B cell (primary cell): ENCODE results near the gene DGKE. TPM values are rescaled to one million over a fixed set of nuclear protein-coding genes. Genes with fewer than 3 reads are reported as not detected.

Experiments used
- ATAC-seq: fragments of 200-7000 bp; cut with Tn5 transposase; one replicate; pipeline ENCODE4 v1.10.0; 2021; ENCODE audit warnings: low read depth, mild to moderate bottlenecking, moderate number of reproducible peaks, moderate library complexity
- CTCF ChIA-PET: fragments of 350-600 bp; sonication (Branson Sonifier 250); formaldehyde crosslinking; loops from one replicate; lab custom pipeline; 2021; ENCODE audit warnings: antibody characterized with exemption, inconsistent platforms; lab: Charles Lee
- POLR2A ChIA-PET: fragments of 350-600 bp; sonication (Branson Sonifier 250); formaldehyde crosslinking; loops from one replicate; lab custom pipeline; 2021; ENCODE audit warnings: antibody characterized with exemption; lab: Charles Lee
- DNase-seq: peaks from one replicate; pipeline ENCODE4 v3.0.0; 2013
- H2AFZ ChIP-seq: 2 replicates; pipeline ENCODE4 v1.6.1; 2012; ENCODE audit warnings: mild to moderate bottlenecking, low read depth, low read length; ENCODE audit not compliant: insufficient read depth, poor library complexity, severe bottlenecking
- H3K27ac ChIP-seq, 2 donors: 1 replicate in 1 of 2; 2 replicates in 1 of 2; pipeline ENCODE4 v1.5.1; 2012 to 2013; ENCODE audit warnings: low read length in 2 of 2, mild to moderate bottlenecking in 2 of 2, moderate library complexity in 1 of 2
- H3K27me3 ChIP-seq, 4 experiments: fragments of 200-600 bp in 1 of 4; sonication (generic) in 1 of 4; replicated peaks in 1 of 4; 1 replicate in 2 of 4; 2 replicates in 2 of 4; pipeline versions ENCODE4 v1.6.1 to v1.7.0; 2013 to 2016; ENCODE audit warnings: low read length in 3 of 4, mild to moderate bottlenecking in 2 of 4, mixed read lengths in 1 of 4, moderate library complexity in 1 of 4; ENCODE audit not compliant: insufficient read depth in 4 of 4, control insufficient read depth in 3 of 4; ENCODE audit errors: control extremely low read depth in 1 of 4
- H3K36me3 ChIP-seq, 2 experiments: replicated peaks in 1 of 2; 1 replicate in 1 of 2; 2 replicates in 1 of 2; pipeline versions ENCODE4 v1.6.1 to v1.7.1; 2013; ENCODE audit warnings: low read length in 1 of 2; ENCODE audit not compliant: insufficient read depth in 2 of 2, control insufficient read depth in 1 of 2; ENCODE audit errors: control extremely low read depth in 1 of 2, extremely low read depth in 1 of 2
- H3K4me1 ChIP-seq, 2 donors: fragments of 200-600 bp in 1 of 2; sonication (generic) in 1 of 2; 1 replicate in 1 of 2; 2 replicates in 1 of 2; pipeline versions ENCODE4 v1.5.1 to v1.6.1; 2013 to 2017; ENCODE audit warnings: low read length in 2 of 2; ENCODE audit not compliant: control insufficient read depth in 2 of 2, insufficient read depth in 2 of 2
- H3K4me2 ChIP-seq: replicated peaks from 2 replicates; pipeline ENCODE3; 2012; ENCODE audit warnings: mild to moderate bottlenecking, low read depth, low read length; ENCODE audit not compliant: poor library complexity, severe bottlenecking
- H3K4me3 ChIP-seq, 5 experiments: fragments of 200-600 bp in 1 of 5; sonication (generic) in 1 of 5; 1 replicate in 3 of 5; 2 replicates in 2 of 5; pipeline versions ENCODE4 v1.5.1 to v1.7.0; 2011 to 2016; ENCODE audit warnings: low read length in 4 of 5, mild to moderate bottlenecking in 4 of 5, low read depth in 2 of 5, control low read depth in 1 of 5, moderate library complexity in 1 of 5; ENCODE audit not compliant: insufficient read depth in 1 of 5; ENCODE audit errors: control extremely low read depth in 1 of 5, extremely low read depth in 1 of 5
- H3K79me2 ChIP-seq: fragments of 200-600 bp; sonication (generic); one replicate; pipeline ENCODE4 v1.6.0; 2016; ENCODE audit warnings: low read length; ENCODE audit not compliant: control insufficient read depth, insufficient read depth
- H3K9ac ChIP-seq: fragments of 200-600 bp; sonication (generic); 2 replicates; pipeline ENCODE4 v1.6.1; 2017; ENCODE audit warnings: mild to moderate bottlenecking, low read length, moderate library complexity
- H3K9me3 ChIP-seq, 3 donors: one replicate each; pipeline versions ENCODE4 v1.6.1 to v1.7.1; 2013; ENCODE audit warnings: low read length in 2 of 3; ENCODE audit not compliant: control insufficient read depth in 2 of 3, insufficient read depth in 1 of 3; ENCODE audit errors: control extremely low read depth in 1 of 3
- H4K20me1 ChIP-seq: 2 replicates; pipeline ENCODE4 v1.6.0; 2012; ENCODE audit warnings: mild to moderate bottlenecking, low read length; ENCODE audit not compliant: insufficient read depth, control insufficient read depth, poor library complexity, severe bottlenecking
- H3K27ac Mint-ChIP-seq: one replicate; pipeline ENCODE4 v1.8.0; 2021; ENCODE audit warnings: mixed read lengths
- H3K27me3 Mint-ChIP-seq: one replicate; pipeline ENCODE4 v1.8.0; 2021; ENCODE audit warnings: mixed read lengths
- H3K4me1 Mint-ChIP-seq: one replicate; pipeline ENCODE4 v1.8.0; 2021; ENCODE audit warnings: mixed read lengths
- H3K4me3 Mint-ChIP-seq: one replicate; pipeline ENCODE4 v1.8.0; 2021; ENCODE audit warnings: mixed read lengths
- H3K9me3 Mint-ChIP-seq: one replicate; pipeline ENCODE4 v1.8.0; 2022; ENCODE audit warnings: mixed read lengths; ENCODE audit not compliant: insufficient read depth
- EZH2 ChIP-seq: IDR thresholded peaks from 2 replicates; pipeline ENCODE4 v1.6.1; 2012; ENCODE audit warnings: borderline replicate concordance, low read depth, mild to moderate bottlenecking, moderate library complexity, low read length; ENCODE audit not compliant: insufficient read depth, poor library complexity, severe bottlenecking
- WGBS: methylation state at CpG from one replicate; pipeline ENCODE4 v1.1.5; 2013; ENCODE audit warnings: missing lambda C conversion rate; ENCODE audit not compliant: insufficient coverage; 5-methylcytosine and 5-hydroxymethylcytosine counted together
- intact Hi-C: fragments of 100-400 bp; cut with micrococcal nuclease; formaldehyde crosslinking; loops from one replicate; pipeline ENCODE4 v1.10.0; 2022
- polyA plus RNA-seq: library from polyadenylated mRNA; depleted of rRNA; stranded (reverse); fragments of >200 nt; gene quantifications from 2 replicates; pipeline ENCODE4 v1.2.3, GENCODE V29; 2012
- total RNA-seq, 2 donors: library from RNA; stranded (reverse); fragments of 120-200 nt in 1 of 2; gene quantifications; 1 replicate in 1 of 2; 2 replicates in 1 of 2; pipeline versions ENCODE4 v1.2.3 to v1.2.4, GENCODE V29; 2013 to 2022
- TF ChIP-seq, protein P1 (sequence below): fragments of 200-600 bp; IDR thresholded peaks from one replicate; pipeline ENCODE4 v1.8.0; 2022; ENCODE audit warnings: antibody characterized with exemption, mild to moderate bottlenecking

The DGKE gene
- total and polyA plus RNA-seq, 2 donors (not counting 1 experiment from before 2014, with no cell fraction given) = 8.9 to 28.1 TPM

DNA sequence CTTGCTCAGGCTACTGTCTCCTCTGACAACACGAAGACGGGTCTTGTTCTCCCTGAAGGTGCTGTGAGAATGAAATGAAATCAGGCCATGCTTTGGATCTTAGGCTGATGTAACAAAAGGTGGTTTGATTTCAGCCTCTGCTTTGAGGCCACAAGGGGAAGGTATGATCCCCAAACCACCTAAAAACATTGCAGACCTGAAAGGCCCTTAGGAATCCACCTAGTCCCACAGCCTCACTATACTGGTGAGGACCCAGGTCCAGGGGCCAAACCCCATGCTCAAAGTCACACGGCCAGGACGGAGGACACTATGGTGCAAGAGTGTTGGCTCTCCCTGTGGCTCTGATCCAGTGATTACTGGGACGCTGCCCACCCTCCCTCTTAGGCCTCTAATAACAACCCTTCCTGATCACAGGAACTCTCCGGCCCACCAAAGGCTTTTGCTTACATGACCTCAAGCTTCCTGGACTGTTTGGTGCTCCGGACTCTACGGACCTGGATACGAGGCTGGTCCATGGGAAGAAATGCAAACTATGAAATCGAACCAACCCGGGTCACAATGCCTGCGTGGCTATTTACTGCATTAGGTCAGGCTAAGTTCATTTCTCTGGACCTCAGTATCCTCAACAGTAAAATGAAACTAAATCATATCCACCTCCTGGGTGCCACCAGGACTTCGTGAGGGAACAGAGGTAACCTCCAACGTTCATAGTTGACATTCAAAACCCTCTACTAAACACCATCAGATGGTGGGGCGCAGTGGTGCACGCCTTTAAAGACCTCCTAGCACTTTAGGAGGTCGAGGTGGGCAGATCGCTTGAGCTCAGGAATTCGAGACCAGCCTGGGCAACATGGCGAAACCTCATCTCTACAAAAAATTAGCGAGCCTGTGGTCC, 78.4 kb downstream of the DGKE start:
- H3K27ac ChIP-seq = peak overlapping the region in 1 of 2 donors; percentile 84
- intact Hi-C loops = loop anchor here (2.0 kb wide), 1 partner anchor 172 kb away; the partner anchor contains the start of gene AKAP1
- no peak overlapping the region for H2AFZ ChIP-seq
- no peaks in the 10 kb centered on the region for H3K27me3 ChIP-seq
- DNase-seq (no peak), ATAC-seq (no peak)
- peak overlapping the region; percentile 88 for H3K4me2 ChIP-seq
- peaks cover 33% of the 10 kb centered on the region for H4K20me1 ChIP-seq
- CTCF ChIA-PET = no interaction called here
- H3K4me3 Mint-ChIP-seq = peak overlapping the region; percentile 98
- peaks cover 76% of the 10 kb centered on the region for H3K4me1 Mint-ChIP-seq
- POLR2A ChIA-PET = interaction anchor here (2.3 kb wide), 1 partner anchor 79 kb away, joined by 27 read pairs; the partner anchor contains the start of genes C17orf67 and DGKE
- peak overlapping the region; percentile 83 to 93 (median 86) for H3K4me3 ChIP-seq
- H3K36me3 ChIP-seq = peaks cover 0 to 4% of the 10 kb centered on the region in 2 experiments
- no peaks in the 10 kb centered on the region for H3K9me3 ChIP-seq
- H3K9ac ChIP-seq = peak overlapping the region; percentile 92
- H3K79me2 ChIP-seq = peaks cover 55% of the 10 kb centered on the region
- H3K9me3 Mint-ChIP-seq = no peaks in the 10 kb centered on the region
- peak overlapping the region; percentile 94 for H3K27ac Mint-ChIP-seq
- peaks cover 63 to 71% of the 10 kb centered on the region in 2 donors for H3K4me1 ChIP-seq
- TF ChIP-seq, protein P1, sequence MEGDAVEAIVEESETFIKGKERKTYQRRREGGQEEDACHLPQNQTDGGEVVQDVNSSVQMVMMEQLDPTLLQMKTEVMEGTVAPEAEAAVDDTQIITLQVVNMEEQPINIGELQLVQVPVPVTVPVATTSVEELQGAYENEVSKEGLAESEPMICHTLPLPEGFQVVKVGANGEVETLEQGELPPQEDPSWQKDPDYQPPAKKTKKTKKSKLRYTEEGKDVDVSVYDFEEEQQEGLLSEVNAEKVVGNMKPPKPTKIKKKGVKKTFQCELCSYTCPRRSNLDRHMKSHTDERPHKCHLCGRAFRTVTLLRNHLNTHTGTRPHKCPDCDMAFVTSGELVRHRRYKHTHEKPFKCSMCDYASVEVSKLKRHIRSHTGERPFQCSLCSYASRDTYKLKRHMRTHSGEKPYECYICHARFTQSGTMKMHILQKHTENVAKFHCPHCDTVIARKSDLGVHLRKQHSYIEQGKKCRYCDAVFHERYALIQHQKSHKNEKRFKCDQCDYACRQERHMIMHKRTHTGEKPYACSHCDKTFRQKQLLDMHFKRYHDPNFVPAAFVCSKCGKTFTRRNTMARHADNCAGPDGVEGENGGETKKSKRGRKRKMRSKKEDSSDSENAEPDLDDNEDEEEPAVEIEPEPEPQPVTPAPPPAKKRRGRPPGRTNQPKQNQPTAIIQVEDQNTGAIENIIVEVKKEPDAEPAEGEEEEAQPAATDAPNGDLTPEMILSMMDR = no peak
- no peak for TF ChIP-seq EZH2
- H3K27me3 Mint-ChIP-seq = no peaks in the 10 kb centered on the region
- WGBS = 41% methylated on average over 11 of the region's 21 CpGs
